GM19452 (cell line): Measurements from ENCODE around the gene GLIPR2.
"Not testable (repeated sequence)": the region's sequence is repeated elsewhere in the genome, so short reads cannot be mapped to it uniquely, and the experiment has no call there.

Experiments used
- ATAC-seq: cut with Tn5 transposase; IDR thresholded peaks from one replicate; pipeline ENCODE4 v1.9.1; 2021; ENCODE audit not compliant: unreplicated experiment

GLIPR2 gene

DNA sequence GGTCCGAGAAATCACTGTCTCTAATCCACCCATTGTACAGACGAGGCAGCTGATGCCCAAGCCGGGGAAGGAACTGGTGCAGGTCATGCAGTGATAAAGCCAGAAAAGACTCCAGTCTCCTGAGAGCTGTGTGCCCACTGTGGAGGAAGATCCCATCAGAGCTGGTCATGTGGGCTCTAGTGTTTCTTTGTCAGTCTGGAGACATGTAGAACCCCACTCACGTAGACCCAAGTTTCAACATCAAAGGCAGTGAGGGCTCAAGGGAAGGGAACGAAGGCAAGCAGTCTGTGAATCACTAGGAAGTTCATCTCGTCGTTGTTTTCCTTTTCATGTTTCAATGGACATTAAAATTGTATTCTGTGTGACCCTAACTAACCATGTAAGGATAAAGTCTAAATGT is 14.6 kb upstream of the GLIPR2 start:
- ATAC-seq, result no peak

DNA sequence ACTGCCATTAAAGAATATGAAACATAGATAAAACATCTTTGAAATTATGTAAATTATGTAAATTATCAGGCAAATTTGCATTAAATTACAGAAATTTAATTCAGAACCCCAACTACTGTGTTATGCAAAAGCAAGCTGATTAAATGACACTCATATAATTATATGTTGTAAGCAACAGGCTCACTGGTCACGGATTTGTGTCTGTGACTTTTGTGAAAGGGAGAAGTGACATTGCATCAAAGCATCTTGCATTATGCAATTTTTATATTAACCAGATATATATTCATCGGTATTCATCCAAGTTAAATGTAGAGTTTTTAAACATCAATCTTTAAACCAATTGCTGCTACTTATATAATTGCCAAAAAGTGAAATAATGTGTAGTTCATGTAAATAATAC is 13.0 kb upstream of the GLIPR2 start:
- no peak for ATAC-seq

DNA sequence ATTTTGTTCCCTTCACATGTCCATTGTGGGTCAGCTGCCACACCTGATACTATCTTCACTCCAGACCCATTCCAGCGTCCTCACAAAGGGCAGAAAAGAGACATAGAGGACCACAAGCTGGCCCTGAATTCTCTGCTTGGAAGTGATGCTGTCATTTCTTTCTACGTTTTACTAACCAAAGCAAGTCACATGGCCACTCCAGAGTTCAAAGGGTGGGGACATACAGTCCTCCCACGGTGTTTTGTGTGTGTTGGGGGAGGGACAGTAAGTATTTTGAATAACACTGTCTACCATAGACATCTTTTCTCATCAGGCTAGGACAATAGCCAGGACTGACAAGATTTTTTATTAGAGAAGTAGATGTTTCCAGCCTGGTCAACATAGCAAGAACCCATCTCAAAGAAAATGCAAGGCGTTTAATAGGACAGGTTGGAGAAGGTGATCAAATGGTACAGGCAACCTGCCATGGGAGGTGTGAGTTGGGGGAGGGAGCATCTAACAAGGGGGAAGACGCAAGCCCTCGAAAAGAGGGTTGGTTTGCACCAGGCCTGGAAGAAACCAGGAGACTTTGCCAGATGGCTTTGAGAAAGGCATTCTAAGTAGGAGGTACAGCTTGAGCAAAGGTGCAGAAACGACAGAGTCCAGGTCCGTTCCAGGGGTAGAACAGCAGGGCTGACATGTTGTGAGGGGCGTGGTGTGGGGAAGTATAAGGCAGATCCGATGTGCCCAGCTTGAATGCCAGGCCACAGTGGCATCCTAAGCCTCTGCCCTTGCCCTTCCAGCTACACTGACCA is 11.3 kb upstream of the GLIPR2 start:
- no peak for ATAC-seq

DNA sequence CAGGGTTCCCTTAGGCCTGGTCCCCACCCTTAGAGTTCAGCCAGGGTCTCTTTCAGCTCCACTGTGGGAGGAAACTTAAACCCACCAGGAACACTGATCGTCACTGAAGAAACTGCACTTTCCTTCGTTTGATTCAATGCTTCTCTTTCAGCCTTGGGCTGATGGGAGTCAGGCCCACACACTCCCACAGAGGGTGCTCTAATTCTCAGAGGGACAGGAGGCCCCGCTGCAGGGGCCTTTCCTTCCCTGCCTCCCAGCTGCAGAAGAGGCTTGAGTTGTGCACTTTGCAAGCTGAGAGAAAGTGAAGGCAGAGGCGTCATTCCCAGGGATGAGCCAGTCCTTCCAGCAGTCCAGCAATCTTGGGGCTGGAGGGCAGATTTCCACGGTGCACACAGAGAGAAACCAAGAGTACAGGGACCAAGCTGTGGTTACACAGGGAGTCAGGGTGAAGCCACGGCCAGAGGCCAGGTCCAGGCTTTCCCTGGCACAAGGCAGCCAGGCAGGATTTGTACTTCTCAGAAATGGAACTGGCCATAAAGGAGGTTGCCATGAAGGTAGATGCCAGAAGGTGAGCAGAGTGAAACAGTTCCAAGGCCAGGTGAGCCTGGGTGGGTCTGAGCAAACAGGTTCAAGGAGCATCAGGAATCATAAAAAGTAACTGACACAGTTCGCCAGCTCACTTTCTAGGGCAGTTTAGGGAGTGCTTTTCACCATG is 10.4 kb upstream of the GLIPR2 start:
- no peak for ATAC-seq

DNA sequence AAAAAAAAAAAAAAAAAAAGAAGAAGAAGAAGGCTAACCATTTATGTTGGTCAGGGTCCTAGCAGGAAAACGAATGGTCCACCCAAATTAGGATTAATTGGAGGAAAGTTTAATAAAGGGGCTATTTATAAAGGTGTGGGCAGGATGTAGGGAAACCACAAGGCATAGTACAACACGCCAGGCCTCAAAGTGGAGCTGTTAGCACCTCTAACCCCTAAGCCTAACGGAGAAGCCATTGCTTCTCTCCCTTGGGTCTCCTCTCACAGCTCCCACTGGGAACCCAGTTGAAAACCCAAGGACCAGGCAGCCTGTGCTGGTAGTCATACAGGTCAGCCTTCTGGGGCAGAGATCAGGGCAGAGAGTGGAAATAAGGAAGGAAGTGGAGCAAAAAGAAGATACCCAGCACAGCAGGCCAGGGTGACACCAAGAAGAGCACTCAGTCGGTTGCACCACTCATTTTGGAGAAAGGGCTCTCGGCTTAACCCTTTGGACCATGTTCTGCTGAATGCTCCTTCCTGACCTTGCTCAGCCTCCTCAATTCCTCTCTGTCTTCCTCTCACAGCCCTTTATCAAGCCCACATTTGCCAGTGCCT is 8.8 kb upstream of the GLIPR2 start:
- ATAC-seq, result no peak

DNA sequence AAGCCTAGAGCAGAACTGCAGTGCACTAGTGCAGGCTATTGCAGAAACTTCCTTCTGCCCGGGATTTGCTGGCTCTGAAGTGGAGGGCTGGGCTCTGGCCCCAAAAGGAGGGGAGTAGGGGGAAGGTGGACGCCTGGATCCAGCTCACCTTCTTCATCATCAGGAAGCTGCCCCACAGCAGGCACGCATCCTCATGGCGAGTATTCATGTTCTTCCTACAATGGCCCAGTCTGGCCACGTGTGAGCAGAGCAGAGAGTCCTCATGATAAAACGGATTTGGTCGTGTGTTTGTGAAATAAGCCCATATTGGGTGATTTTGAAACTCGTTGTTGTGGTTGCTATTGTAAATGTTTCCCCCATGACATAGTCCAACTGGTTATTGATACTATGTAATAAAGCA is 8.2 kb upstream of the GLIPR2 start:
- ATAC-seq, result no peak

DNA sequence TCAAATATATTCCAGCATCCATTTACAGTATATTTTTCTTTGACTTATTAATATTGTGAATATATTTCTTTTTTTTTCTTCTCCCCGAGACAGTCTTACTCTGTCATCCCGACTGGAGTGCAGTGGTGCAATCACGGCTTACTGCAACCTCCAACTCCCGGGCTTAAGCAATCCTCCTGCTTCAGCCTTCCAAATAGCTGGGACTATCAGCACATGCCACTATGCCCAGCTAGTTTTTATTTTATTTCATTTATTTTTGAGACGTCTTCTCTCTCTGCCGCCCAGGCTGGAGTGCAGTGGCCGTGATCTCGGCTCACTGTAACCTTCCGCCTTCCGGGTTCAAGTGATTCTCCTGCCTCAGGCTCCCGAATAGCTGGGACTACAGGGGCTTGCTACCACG is 7.4 kb upstream of the GLIPR2 start:
- ATAC-seq, result no peak

DNA sequence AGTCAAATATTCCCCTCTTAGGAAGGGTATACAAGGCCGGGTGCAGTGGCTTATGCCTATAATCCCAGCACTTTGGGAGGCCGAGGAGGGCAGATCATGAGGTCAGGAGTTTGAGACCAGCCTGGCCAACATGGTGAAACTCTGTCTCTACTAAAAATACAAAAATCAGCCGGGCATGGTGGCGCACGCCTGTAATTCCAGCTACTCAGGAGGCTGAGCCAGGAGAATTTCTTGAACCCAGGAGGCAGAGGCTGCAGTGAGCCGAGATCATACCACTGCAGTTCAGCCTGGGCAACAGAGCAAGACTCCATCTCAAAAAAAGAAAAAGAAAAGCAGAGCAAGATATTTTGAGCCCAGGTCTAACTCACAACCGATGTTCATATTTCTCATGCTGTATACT is 4.9 kb upstream of the GLIPR2 start:
- not testable (repeated sequence) for ATAC-seq

DNA sequence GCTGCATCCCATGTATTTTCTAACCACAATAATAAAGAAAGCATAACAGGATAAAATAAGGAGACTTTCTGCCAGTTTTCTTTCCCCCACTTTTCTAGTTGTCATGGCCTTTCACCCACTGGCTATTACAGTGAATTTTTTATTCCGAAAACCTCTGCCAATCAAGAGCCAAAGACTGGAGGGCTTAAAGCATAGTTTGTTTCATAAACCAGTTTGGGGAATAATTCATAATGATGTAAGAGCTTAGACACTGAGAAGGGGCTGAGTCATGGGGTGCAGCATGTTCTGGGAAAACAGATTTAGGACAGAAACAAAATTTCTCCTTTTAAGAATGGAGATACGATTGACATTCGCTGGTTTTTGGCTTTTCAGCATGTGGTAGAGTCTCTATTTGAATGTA is 4.4 kb upstream of the GLIPR2 start:
- no peak for ATAC-seq

DNA sequence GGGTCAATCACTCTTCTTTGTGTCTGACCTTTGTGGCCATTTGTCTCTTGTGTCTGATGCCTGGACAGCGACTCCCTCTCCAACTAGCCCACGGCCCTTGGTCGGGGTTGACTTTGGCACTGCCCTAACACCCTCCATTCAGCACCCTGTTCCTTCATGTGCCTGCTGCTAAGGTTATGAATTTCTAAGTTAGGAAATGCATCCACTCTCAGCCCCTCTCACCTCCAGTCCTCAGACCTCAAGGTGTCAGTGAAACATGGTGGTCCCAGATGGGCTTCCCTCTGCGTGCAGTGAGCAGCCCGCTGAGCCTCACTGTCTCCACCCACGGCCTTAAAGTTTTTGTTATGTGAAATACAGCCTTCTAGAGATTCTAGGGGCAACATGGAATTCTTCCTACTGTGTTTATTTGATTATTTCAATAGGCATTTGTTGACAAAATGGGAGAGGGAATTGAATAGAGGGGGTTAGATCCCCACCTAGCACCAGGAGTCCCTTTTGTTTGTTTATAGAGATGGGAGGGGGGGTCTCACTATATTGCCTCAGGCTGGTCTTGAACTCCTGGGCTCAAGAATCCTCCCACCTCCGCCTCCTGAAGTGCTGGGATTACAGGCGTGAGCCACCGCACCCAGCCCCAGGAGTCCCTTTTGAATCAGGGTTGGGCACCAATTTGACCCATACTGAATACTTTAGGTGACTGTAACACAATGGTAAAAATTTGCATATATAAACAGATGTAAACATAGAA is 1.6 kb upstream of the GLIPR2 start:
- no peak for ATAC-seq

DNA sequence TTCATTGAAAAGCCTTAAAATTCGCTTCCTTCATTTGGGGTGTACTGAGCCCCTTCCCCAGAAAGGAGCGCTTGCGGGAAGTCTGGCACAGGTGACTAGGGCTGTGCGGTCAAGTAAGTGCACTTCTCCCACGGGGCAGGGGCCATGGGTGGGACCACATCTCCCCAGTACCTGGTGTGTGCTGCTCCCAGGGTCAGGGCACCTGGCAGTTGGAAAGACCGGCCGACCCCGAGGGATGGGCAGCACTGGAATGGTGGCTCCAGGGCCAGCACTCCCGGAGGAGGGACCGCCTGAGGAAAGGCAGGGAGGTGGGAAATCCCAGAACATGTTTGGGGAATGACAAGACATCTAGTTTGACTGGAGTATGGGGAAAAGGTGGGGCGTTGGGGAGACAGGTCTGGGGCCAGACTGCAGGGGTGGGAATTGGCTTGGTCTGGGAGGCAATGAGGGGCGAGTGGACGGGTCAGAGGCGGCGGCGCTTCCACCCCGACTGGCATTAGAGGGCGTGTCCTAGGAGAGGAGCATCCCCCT is 727 bp upstream of the GLIPR2 start:
- no peak for ATAC-seq

DNA sequence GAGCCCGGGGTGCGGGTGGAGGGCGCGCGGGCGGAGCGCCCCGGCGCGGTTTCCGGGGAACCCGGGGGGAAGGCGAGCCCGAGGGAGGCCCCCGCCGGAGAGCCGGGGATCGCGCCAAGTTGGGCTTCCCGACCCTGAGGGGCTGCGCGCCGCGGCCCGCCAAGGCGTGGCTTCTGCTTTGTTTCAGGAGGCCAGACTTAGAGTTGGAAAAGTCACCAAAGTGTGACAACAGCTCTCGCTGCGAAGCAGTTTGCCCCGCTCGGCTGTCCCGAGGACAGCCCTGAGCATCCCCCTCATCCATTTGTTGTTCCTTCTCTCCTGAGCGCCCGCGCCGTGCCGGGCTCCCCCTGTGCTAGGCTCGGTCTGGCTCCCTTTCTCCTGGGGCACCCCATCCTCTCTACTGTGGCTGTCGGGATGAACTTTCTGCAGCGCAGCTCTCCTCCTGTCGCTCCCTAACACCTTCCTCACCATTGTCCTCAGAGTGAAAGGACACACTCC is 410 bp downstream of the GLIPR2 start:
- peak; percentile 27 for ATAC-seq

DNA sequence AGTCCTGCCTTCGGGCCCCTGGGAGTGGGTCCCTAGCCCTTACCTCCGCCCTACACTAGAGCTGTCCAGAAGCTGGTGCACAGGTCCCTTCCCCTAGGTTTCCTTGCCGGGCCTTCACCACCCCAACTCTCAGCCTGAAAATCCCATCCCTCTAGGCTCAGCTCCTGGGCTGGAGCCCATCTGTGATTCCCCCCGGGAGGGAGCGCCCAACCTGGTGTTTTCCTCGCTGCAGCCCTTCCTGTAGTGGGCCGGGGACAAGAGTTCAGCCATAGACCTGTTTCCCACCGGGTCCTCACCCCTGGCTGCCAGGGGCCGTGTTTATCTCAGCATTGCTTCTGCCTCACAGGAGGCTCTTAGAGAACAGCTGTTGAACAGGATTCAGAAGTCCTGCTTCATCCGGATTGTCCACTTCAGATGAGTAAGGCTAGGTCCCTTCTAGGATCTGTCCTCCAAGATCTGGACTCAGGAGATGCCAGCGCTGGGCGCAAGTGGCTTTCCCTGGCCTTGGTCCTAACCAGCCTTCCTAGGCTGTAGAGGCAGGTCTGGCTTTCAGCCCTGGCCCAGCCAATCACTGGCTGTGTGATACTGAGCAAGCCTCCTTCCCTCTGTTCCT is 965 bp downstream of the GLIPR2 start:
- ATAC-seq, result no peak

DNA sequence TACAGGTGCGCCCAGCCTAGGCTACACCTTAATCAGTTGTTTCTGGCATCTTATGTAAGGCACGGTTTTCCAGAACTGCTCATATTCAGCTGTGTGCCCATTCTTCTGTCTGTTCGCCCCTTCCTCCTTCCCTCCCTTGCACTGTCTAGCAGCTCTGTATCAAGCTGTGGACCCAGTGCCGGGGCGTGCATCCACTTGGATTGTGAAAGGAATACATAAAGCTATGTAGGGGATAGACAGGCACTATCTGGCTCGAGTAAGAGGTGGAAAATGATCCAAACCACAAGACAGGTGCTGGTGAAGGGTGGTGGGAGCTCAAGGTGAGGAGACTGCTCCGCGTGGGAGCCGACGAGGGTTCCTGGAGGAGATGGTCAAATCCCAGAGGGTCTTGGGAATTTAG is 2.0 kb downstream of the GLIPR2 start:
- no peak for ATAC-seq

DNA sequence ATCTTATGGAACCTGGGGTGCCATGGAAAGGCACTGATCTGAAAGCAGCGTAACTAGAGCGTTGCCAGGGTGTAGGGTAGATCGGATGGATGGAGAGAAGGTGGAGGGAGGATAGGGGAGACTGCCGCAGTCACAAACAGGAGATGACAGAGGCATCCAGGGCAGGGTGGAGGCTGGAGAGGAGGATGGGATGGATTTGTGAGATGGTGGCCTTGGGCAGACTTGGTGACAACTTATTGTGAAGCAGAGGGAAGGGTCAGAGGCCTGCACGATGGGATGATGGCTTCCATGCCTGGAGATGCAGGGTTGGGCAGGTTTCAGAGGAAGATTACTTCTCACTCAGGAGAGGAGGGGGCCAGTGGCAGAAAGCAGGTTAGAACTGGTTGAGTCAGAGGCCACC is 2.4 kb downstream of the GLIPR2 start:
- no peak for ATAC-seq

DNA sequence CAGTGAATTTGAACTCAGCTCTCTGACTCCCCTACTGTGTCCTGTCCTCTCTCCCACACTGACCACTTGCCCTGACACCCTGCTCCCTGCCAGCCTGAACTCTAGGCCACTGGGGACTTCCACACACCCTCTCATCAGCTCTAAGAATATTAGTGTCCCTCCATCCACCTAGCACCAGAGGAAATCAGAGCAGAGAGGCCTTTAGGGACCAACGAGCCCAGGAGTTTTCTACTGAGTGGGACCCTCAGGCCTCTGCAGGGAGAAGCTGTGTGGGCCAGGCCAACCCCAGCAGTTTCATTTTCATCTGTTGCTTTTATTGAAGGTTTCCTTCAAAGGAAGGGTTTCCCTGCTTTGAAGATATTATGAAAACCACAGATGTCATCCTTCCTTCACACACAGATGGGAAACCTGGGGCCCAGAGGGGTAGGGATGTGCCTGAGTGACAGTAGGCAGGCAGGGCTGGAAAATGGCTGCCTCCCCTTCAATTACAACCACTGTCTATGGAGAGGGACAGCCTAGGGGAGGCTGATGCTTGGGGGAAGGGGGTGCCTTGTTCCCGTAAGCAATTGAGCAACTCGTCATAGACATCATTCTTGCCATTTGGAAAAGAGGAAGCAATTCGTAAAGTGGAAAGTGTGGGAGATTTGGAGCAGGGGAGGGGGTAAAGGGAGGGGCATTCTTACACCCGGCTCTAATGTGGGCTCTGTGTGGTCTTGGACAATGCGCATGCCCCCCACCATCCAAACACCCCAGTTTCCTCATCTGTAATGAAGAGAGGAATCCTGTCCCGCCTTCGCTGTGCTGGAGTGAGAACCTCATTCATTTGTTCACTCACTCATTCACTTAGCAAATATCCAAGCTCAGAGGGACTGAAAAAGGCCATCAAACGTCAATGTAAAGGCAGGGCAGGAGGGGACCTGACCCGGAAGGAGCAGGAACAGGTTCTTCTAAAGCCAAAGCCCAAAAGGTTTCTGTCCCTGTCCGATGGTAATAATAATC is 3.9 kb downstream of the GLIPR2 start:
- no peak for ATAC-seq

DNA sequence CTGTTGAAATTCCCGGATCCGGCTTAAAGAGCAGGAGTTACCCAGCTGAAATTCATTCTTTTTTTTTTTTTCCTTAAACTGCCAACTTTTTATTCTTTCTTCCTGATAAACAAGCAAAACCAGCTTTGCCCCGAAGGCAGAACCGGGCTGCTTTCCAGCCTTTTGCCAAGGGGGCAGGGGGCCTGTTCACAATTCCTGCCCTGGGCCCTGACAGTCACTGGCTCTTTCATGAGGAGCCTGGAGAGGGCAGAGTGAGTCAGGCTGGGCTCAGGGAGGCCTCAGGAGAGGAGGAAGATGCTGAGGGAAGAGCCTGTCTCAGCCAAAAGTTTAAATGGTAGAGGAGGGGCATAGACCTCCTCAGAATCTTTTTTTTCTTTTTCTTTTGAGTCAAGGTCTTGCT is 4.8 kb downstream of the GLIPR2 start:
- ATAC-seq, result no peak

DNA sequence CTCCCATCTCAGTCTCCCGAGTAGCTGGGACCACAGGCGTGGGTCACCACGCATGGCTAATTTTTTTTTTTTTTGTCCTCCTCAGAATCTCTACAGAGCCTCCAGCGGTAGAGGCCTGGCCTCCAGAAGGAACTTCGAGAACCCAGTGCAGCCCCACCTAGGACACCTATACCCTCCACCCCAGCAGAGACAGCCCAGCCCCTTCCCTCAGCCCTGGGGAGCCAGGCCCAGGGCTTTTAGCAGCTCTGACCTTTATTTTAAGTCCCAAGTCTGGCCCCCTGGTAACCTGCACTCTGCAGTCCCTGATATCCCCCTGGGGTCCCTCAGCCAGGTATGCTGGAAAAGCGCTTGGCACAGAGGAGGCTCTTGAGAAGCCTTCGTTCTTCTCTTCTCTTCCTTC is 5.2 kb downstream of the GLIPR2 start:
- no peak for ATAC-seq

DNA sequence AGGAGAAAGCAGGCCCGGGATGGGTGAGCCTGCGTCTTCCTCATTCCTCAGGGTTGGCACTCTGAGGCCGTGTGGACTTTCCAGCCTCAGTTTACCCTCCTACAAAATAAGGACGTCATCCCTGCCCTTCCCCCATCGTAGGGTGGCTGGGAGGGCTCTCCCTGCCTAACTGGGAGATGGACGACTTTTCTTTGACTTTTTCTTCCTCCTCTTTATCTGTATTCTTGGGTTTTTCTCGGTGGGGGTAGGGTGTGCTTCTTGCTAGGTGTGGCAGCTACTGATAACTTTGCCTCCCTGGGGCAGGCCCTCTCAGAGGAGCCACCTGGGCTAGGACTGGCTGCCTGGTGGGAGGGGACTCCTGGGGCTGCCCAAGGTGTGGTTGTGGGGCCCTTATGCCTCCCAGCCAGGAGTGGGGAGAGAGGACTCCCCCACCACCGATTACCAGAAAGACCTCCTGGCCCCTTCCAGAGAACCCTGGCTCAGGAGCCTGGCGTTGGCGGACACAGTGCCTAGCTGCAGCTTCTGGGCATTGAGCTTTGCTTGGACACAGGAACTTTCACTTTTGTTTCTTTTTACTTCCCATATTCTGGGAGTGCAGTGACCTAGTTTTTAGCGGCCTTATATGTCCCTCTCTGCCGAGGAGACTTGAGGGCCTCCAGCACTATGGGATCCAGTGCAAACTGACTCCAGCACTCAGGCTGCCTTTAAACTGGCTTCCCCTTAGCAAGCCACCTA is 6.1 kb downstream of the GLIPR2 start:
- ATAC-seq, result no peak
